Measurements from ENCODE around the gene GADD45G. TPM values are rescaled to one million over a fixed set of nuclear protein-coding genes. Genes with fewer than 3 reads are reported as not detected.

The GADD45G gene
- polyA plus RNA-seq, 2 of the 4 experiments (the other 2 are of a cell fraction), result 0.15 to 0.16 TPM

- 39% methylated on average over 5 of the region's 5 CpGs for WGBS (ENCODE audit: missing lambda C conversion rate)
- no peak for FAIRE-seq
- H3K27ac ChIP-seq, result no peak overlapping the region
- no peaks in the 10 kb centered on the region for H3K4me1 ChIP-seq
- TF ChIP-seq HDAC2 (IDR thresholded peaks at IDR 0.05), result no peak
- no peak for TF ChIP-seq MAZ (IDR thresholded peaks at IDR 0.05; ENCODE audit: borderline replicate concordance, low read depth, low read length)
- TF ChIP-seq HOXA7 (CRISPR knock-in tag; IDR thresholded peaks at IDR 0.05), result no peak
- no peak for TF ChIP-seq JUN (IDR thresholded peaks at IDR 0.05)
- TF ChIP-seq ELK1 (IDR thresholded peaks at IDR 0.05; ENCODE audit: low read depth, low read length), result no peak
- no peak for TF ChIP-seq BHLHE40 (IDR thresholded peaks at IDR 0.05; ENCODE audit: low read depth, low read length)
- no peak for TF ChIP-seq ZC3H11A (IDR thresholded peaks at IDR 0.05)
- no peak for TF ChIP-seq HES2 (IDR thresholded peaks at IDR 0.05)
- H3K4me2 ChIP-seq, result no peak overlapping the region
- no peak for ATAC-seq
- no peaks in the 10 kb centered on the region for H3K9me3 ChIP-seq
- H3K4me3 ChIP-seq, result no peak overlapping the region
- CTCF ChIA-PET, result interaction anchor here (1.5 to 4.1 kb wide), 2 partner anchors 32 to 38 kb away, joined by 3 to 13 read pairs; partner anchors contain the start of gene GADD45G
- POLR2A ChIA-PET, result no interaction called here
- no peak for DNase-seq (ENCODE audit: low read depth in 1 of 2, low spot score in 1 of 2)
Measured at GRCh38 chr9:89635816-89636215, 31.0 kb downstream of the GADD45G start.

- H3K9me3 ChIP-seq, result no peaks in the 10 kb centered on the region
- 24% methylated on average over 6 of the region's 6 CpGs for WGBS (ENCODE audit: missing lambda C conversion rate)
- H3K4me3 ChIP-seq, result no peak overlapping the region
- FAIRE-seq (no peak), ATAC-seq (no peak), DNase-seq (ENCODE audit: low read depth in 1 of 2, low spot score in 1 of 2) (no peak)
- TF ChIP-seq TFCP2L1 (CRISPR knock-in tag; IDR thresholded peaks at IDR 0.05) (no peak), BCL3 (IDR thresholded peaks at IDR 0.05) (no peak), EHF (CRISPR knock-in tag; IDR thresholded peaks at IDR 0.05) (no peak), NFE2L2 (conservative IDR thresholded peaks at IDR 0.05; ENCODE audit: low read length) (no peak), KDM5A (IDR thresholded peaks at IDR 0.05) (no peak), MAFK (IDR thresholded peaks at IDR 0.05; ENCODE audit: partially characterized antibody) (no peak), PHF8 (IDR thresholded peaks at IDR 0.05; ENCODE audit: borderline replicate concordance, low read depth) (no peak), HOXA7 (CRISPR knock-in tag; IDR thresholded peaks at IDR 0.05) (no peak), ELK1 (IDR thresholded peaks at IDR 0.05; ENCODE audit: low read depth, low read length) (no peak)
- ChIA-PET POLR2A (no interaction called here), CTCF (interaction anchor here (1.3 to 4.1 kb wide), 3 partner anchors 11 to 462 kb away, joined by 3 to 13 read pairs (median 3); partner anchors contain the start of gene GADD45G)
- no peaks in the 10 kb centered on the region for H3K4me1 ChIP-seq
- H3K4me2 ChIP-seq, result no peak overlapping the region
- H3K27ac ChIP-seq, result no peak overlapping the region
Measured at GRCh38 chr9:89637787-89638186, 33.0 kb downstream of the GADD45G start.

GRCh38 chr9:89638359-89638758 lies 33.5 kb downstream of the GADD45G start:
- H3K9me3 ChIP-seq, result no peaks in the 10 kb centered on the region
- no peak for TF ChIP-seq EHF (CRISPR knock-in tag; IDR thresholded peaks at IDR 0.05)
- no peak for TF ChIP-seq ESRRA (IDR thresholded peaks at IDR 0.05; ENCODE audit: borderline replicate concordance, low read length)
- no peak for TF ChIP-seq ZNF302 (CRISPR knock-in tag; IDR thresholded peaks at IDR 0.05)
- no peak for TF ChIP-seq FOXS1 (CRISPR knock-in tag; IDR thresholded peaks at IDR 0.05)
- no peak for TF ChIP-seq NR3C1 (IDR thresholded peaks at IDR 0.05)
- TF ChIP-seq SREBF2 (IDR thresholded peaks at IDR 0.05), result no peak
- no peak for TF ChIP-seq EHMT2 (IDR thresholded peaks at IDR 0.05; ENCODE audit: low read depth)
- TF ChIP-seq ELK1 (IDR thresholded peaks at IDR 0.05; ENCODE audit: low read depth, low read length), result no peak
- no peak for TF ChIP-seq FOSL2 (IDR thresholded peaks at IDR 0.05)
- TF ChIP-seq FOSL2 (CRISPR knock-in tag; IDR thresholded peaks at IDR 0.05), result no peak
- TF ChIP-seq REST (IDR thresholded peaks at IDR 0.05), result no peak
- no peak for TF ChIP-seq MAZ (IDR thresholded peaks at IDR 0.05; ENCODE audit: borderline replicate concordance, low read depth, low read length)
- TF ChIP-seq KDM5A (IDR thresholded peaks at IDR 0.05), result no peak
- TF ChIP-seq RARB (CRISPR knock-in tag; IDR thresholded peaks at IDR 0.05), result no peak
- no peak for TF ChIP-seq MAFK (IDR thresholded peaks at IDR 0.05; ENCODE audit: partially characterized antibody)
- TF ChIP-seq SMC3 (IDR thresholded peaks at IDR 0.05), result no peak
- ATAC-seq, result peak in 1 of 2 experiments; percentile 31; a peak in 1 of 6 replicates
- H3K4me3 ChIP-seq, result no peak overlapping the region
- ChIA-PET POLR2A (no interaction called here), CTCF (interaction anchor here (1.3 to 4.1 kb wide), 3 partner anchors 12 to 461 kb away, joined by 3 to 13 read pairs (median 3); partner anchors contain the start of gene GADD45G)
- H3K4me1 ChIP-seq, result no peaks in the 10 kb centered on the region
- no peak for FAIRE-seq
- H3K4me2 ChIP-seq, result no peak overlapping the region
- H3K27ac ChIP-seq, result no peak overlapping the region
- no peak for DNase-seq (ENCODE audit: low read depth in 1 of 2, low spot score in 1 of 2)
- WGBS (ENCODE audit: missing lambda C conversion rate), result 10% methylated on average over 5 of the region's 5 CpGs

Data from A549 (cell line).